Kidney (tissue), 14 donors: ENCODE data around the gene TMEM242. TPM values are rescaled to one million over a fixed set of nuclear protein-coding genes. Genes with fewer than 3 reads are reported as not detected.

Experiments
- DNase-seq, 5 donors: peaks; one replicate each; pipeline ENCODE4 v3.0.0-alpha.2; 2013 to 2020
- FAIRE-seq: peaks from 2 replicates; lab custom pipeline; 2012; peaks lifted over from hg19 to GRCh38; lab: Jason Lieb, UNC
- H3K27ac ChIP-seq, 2 donors: one replicate each; pipeline ENCODE4 v1.7.0; 2013; ENCODE audit warnings: low read depth in 2 of 2, low read length in 2 of 2, inconsistent platforms in 1 of 2
- H3K27me3 ChIP-seq: one replicate; pipeline ENCODE4 v1.7.1; 2013; ENCODE audit warnings: low read length, inconsistent platforms; ENCODE audit not compliant: control insufficient read depth, insufficient read depth
- H3K36me3 ChIP-seq, 3 donors: one replicate each; pipeline versions ENCODE4 v1.7.0 to v1.7.1; 2013; ENCODE audit warnings: low read length in 3 of 3, control low read depth in 1 of 3, inconsistent platforms in 1 of 3; ENCODE audit not compliant: insufficient read depth in 3 of 3, control insufficient read depth in 2 of 3
- H3K4me1 ChIP-seq, 3 donors: one replicate each; pipeline versions ENCODE4 v1.7.0 to v1.7.1; 2013; ENCODE audit warnings: low read length in 3 of 3, inconsistent platforms in 1 of 3, low read depth in 1 of 3; ENCODE audit not compliant: control insufficient read depth in 2 of 3, insufficient read depth in 2 of 3
- H3K4me3 ChIP-seq, 3 donors: one replicate each; pipeline versions ENCODE4 v1.7.0 to v1.8.1; 2013; ENCODE audit warnings: low read length in 3 of 3, control low read depth in 1 of 3, inconsistent platforms in 1 of 3
- H3K9ac ChIP-seq, 3 donors: one replicate each; pipeline versions ENCODE4 v1.7.0 to v1.7.1; 2013; ENCODE audit warnings: low read length in 3 of 3, control low read depth in 1 of 3, inconsistent platforms in 1 of 3
- H3K9me3 ChIP-seq, 3 donors: one replicate each; pipeline versions ENCODE4 v1.7.0 to v1.7.1; 2013; ENCODE audit warnings: low read length in 3 of 3, control low read depth in 1 of 3, inconsistent platforms in 1 of 3; ENCODE audit not compliant: control insufficient read depth in 2 of 3, insufficient read depth in 1 of 3
- intact Hi-C: fragments of 100-400 bp; cut with DNase I; formaldehyde crosslinking; loops from one replicate; pipeline ENCODE4 v1.11.1; 2022
- polyA plus RNA-seq: library from polyadenylated mRNA; stranded (reverse); fragments of 350-450 nt; fragmentation: Illumina TruSeq; extraction: RNeasy Lipid Tissue Mini Kit (QIAGEN cat#74804); gene quantifications from one replicate; pipeline ENCODE4 v1.2.3, GENCODE V29; 2014; ENCODE audit warnings: low read depth, low replicate concordance; ENCODE audit not compliant: insufficient read depth
- total RNA-seq: library from RNA; stranded (reverse); fragmentation: NEBNext Ultra II Directional; extraction: Animal tissue kit (Norgen Biotek cat#: 25700); gene quantifications from one replicate; pipeline ENCODE4 v1.2.1, GENCODE V29; 2021
- TF ChIP-seq, protein P1 (sequence below): IDR thresholded peaks from 3 replicates; pipeline ENCODE4 v1.5.1; 2012; ENCODE audit warnings: mild to moderate bottlenecking, moderate library complexity, borderline replicate concordance; ENCODE audit not compliant: insufficient read depth; ENCODE audit errors: extremely low read depth
- donor health status: control.
- donor health status: control.
- donor health status: control.
- donor health status: control.
- donor health status: control.
- donor health status: DM: yes; HTN: yes; CAD: no.
- donor health status: Normal renal cell carcinoma (clear cell type).

The TMEM242 gene
- total and polyA plus RNA-seq, 2 donors from 2014 or later: 14.2 to 14.3 TPM

- DNase-seq: no peak
- Histone ChIP-seq H3K4me3 (no peak overlapping the region), H3K36me3 (peaks cover 14 to 37% (median 21%) of the 10 kb centered on the region in 3 donors), H3K9ac (no peak overlapping the region), H3K9me3 (no peaks in the 10 kb centered on the region), H3K27ac (no peak overlapping the region), H3K27me3 (no peaks in the 10 kb centered on the region), H3K4me1 (peaks cover 0 to under 1% (median 0%) of the 10 kb centered on the region in 3 donors)
- intact Hi-C loops: loop anchor here (10.0 kb wide), 1 partner anchor 348 kb away; no protein-coding TSS in a partner anchor
- no peak for FAIRE-seq
- TF ChIP-seq, protein P1, sequence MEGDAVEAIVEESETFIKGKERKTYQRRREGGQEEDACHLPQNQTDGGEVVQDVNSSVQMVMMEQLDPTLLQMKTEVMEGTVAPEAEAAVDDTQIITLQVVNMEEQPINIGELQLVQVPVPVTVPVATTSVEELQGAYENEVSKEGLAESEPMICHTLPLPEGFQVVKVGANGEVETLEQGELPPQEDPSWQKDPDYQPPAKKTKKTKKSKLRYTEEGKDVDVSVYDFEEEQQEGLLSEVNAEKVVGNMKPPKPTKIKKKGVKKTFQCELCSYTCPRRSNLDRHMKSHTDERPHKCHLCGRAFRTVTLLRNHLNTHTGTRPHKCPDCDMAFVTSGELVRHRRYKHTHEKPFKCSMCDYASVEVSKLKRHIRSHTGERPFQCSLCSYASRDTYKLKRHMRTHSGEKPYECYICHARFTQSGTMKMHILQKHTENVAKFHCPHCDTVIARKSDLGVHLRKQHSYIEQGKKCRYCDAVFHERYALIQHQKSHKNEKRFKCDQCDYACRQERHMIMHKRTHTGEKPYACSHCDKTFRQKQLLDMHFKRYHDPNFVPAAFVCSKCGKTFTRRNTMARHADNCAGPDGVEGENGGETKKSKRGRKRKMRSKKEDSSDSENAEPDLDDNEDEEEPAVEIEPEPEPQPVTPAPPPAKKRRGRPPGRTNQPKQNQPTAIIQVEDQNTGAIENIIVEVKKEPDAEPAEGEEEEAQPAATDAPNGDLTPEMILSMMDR: no peak
These were observed 6.2 kb downstream of the TMEM242 start for GRCh38 chr6:157316871-157317814.

DNA sequence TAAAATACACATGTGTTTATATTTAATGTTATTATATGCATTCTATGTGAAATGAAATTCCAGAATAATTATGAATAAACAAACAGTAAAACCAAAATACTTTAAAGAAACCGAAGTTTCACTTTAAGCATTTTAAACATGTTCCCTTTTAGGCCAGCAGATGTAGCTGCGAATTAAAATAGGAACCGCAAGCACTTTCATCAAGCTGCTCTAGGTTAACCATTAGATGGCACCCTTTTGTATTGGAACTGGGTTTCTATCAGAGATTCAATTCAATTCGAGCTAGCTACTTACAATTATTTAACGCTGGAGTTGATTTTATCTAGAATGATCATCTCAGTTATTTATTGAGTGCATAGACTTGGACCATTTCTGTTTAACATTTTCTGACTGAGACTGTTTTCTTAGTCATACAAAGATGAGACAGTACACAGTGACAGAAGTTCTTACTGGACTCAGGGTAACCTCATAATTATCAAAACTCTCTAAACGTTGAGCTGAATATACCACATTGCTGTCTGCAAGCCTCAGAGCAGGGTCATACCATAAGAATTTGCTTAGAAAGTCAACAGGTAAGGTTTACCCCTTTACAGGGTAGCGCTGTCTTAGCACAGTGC, 8.5 kb downstream of the TMEM242 start:
- peak in 2 of 5 donors; percentile 72 to 85 for DNase-seq
- H3K36me3 ChIP-seq: peaks cover 17 to 43% (median 24%) of the 10 kb centered on the region in 3 donors
- FAIRE-seq: no peak
- no peak overlapping the region for H3K4me3 ChIP-seq
- H3K9me3 ChIP-seq: no peaks in the 10 kb centered on the region
- intact Hi-C loops: loop anchor here (10.0 kb wide), 1 partner anchor 350 kb away; no protein-coding TSS in a partner anchor
- H3K9ac ChIP-seq: no peak overlapping the region
- H3K27me3 ChIP-seq: no peaks in the 10 kb centered on the region
- TF ChIP-seq, protein P1: peak; percentile 95
- no peak overlapping the region for H3K27ac ChIP-seq
- H3K4me1 ChIP-seq: no peaks in the 10 kb centered on the region

GRCh38 chr6:157313531-157314467, 9.5 kb downstream of the TMEM242 start:
- no peak overlapping the region for H3K9ac ChIP-seq
- H3K4me3 ChIP-seq: no peak overlapping the region
- intact Hi-C loops: loop anchor here (10.0 kb wide), 1 partner anchor 351 kb away; no protein-coding TSS in a partner anchor
- no peak for FAIRE-seq
- peaks cover 17 to 41% (median 23%) of the 10 kb centered on the region in 3 donors for H3K36me3 ChIP-seq
- DNase-seq: no peak
- H3K27me3 ChIP-seq: no peaks in the 10 kb centered on the region
- TF ChIP-seq, protein P1: no peak
- no peak overlapping the region for H3K27ac ChIP-seq
- H3K4me1 ChIP-seq: no peaks in the 10 kb centered on the region
- H3K9me3 ChIP-seq: no peaks in the 10 kb centered on the region
